HCT116 (cell line): ENCODE results near the gene FAM177B.

ENCODE experiments used
- ATF3 ChIP-seq: IDR thresholded peaks from 2 replicates; pipeline ENCODE4 v1.6.1; 2012
- CBX3 ChIP-seq: IDR thresholded peaks from 2 replicates; pipeline ENCODE4 v1.6.1; 2012; ENCODE audit warnings: low read depth
- CEBPB ChIP-seq: IDR thresholded peaks from 2 replicates; pipeline ENCODE4 v1.6.1; 2012; ENCODE audit warnings: low read depth
- FOSL1 ChIP-seq: IDR thresholded peaks from 2 replicates; pipeline ENCODE4 v1.6.1; 2012; ENCODE audit warnings: low read depth
- POLR2A ChIP-seq: IDR thresholded peaks from 2 replicates; pipeline ENCODE4 v1.7.0; 2011; ENCODE audit warnings: borderline replicate concordance; ENCODE audit not compliant: insufficient read depth, insufficient read length; ENCODE audit errors: extremely low read depth
- RAD21 ChIP-seq: IDR thresholded peaks from 2 replicates; pipeline ENCODE4 v1.6.1; 2012; ENCODE audit warnings: low read depth, mild to moderate bottlenecking
- ZFX ChIP-seq: fragments of 450-650 bp; IDR thresholded peaks from 2 replicates; pipeline ENCODE4 v1.6.1; 2017
- ZNF274 ChIP-seq: fragments of 200-500 bp; sonication (Bioruptor generic); IDR thresholded peaks from 2 replicates; pipeline ENCODE4 v1.6.1; 2014; ENCODE audit warnings: mild to moderate bottlenecking, low read depth, low read length, inconsistent platforms
- TF ChIP-seq, protein P1 (sequence below), 3 experiments: fragments of 200-600 bp in 1 of 3; sonication (generic) in 1 of 3; IDR thresholded peaks in 2 of 3; conservative IDR thresholded peaks in 1 of 3; 2 replicates each; pipeline ENCODE4 v1.5.1; 2012 to 2017; ENCODE audit warnings: low read depth in 2 of 3, low read length in 2 of 3, antibody characterized with exemption in 1 of 3, borderline replicate concordance in 1 of 3, control low read depth in 1 of 3, mild to moderate bottlenecking in 1 of 3, mixed read lengths in 1 of 3, mixed run types in 1 of 3, moderate library complexity in 1 of 3; ENCODE audit not compliant: insufficient read depth in 1 of 3

GRCh38 chr1:222772996-222773379 is 36.0 kb downstream of the FAM177B start:
- TF ChIP-seq CBX3 (no peak), FOSL1 (no peak), POLR2A (no peak), RAD21 (no peak), ATF3 (no peak), ZNF274 (no peak), CEBPB (no peak), ZFX (no peak)
- TF ChIP-seq, protein P1, sequence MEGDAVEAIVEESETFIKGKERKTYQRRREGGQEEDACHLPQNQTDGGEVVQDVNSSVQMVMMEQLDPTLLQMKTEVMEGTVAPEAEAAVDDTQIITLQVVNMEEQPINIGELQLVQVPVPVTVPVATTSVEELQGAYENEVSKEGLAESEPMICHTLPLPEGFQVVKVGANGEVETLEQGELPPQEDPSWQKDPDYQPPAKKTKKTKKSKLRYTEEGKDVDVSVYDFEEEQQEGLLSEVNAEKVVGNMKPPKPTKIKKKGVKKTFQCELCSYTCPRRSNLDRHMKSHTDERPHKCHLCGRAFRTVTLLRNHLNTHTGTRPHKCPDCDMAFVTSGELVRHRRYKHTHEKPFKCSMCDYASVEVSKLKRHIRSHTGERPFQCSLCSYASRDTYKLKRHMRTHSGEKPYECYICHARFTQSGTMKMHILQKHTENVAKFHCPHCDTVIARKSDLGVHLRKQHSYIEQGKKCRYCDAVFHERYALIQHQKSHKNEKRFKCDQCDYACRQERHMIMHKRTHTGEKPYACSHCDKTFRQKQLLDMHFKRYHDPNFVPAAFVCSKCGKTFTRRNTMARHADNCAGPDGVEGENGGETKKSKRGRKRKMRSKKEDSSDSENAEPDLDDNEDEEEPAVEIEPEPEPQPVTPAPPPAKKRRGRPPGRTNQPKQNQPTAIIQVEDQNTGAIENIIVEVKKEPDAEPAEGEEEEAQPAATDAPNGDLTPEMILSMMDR (IDR thresholded peaks at IDR 0.05 in 2 of 3, conservative IDR thresholded peaks at IDR 0.05 in 1 of 3; ENCODE audit: borderline replicate concordance in 1 of 3, insufficient read depth in 1 of 3, low read depth in 2 of 3, low read length in 2 of 3): no peak
